ENCODE measurements around the gene CKS1B.

The CKS1B gene

DNA sequence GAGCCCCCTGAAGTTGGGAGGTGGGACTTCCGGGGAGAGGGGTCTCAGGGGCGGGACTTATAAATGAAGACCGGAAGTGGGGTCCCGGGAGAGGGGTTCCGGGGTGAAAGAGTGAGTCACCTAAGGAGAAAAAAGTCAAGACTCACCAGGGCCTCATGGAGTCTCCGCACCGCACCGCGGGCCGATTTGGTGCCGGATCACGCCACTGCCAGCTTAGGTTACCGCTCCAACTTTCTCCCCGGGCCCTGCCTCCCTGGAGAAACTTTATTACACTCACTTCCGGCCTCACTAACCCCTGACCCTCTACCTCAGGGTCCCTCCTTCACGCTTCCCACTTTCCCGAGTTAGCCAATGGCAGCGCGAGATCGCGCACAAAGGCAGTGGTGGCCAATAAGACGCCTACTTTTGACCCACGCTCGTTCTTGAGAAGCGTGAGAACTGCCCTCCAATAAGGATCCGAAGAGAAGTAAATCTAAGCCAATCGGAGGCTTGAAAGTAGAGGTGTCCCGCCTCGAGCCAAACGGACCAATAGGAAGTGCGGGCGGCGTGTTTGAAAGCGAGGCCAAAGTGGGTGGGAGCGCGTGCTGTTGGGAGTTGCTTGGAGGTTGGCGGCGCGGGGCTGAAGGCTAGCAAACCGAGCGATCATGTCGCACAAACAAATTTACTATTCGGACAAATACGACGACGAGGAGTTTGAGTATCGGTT is at the start of gene CKS1B:
TSS of gene CKS1B (plus strand) at position 580 of the 706 bp plus-strand sequence. CDS start at position 645, 65 bp downstream.
- DNase-seq, result peak; percentile 90 to 100 (median 97)

DNA sequence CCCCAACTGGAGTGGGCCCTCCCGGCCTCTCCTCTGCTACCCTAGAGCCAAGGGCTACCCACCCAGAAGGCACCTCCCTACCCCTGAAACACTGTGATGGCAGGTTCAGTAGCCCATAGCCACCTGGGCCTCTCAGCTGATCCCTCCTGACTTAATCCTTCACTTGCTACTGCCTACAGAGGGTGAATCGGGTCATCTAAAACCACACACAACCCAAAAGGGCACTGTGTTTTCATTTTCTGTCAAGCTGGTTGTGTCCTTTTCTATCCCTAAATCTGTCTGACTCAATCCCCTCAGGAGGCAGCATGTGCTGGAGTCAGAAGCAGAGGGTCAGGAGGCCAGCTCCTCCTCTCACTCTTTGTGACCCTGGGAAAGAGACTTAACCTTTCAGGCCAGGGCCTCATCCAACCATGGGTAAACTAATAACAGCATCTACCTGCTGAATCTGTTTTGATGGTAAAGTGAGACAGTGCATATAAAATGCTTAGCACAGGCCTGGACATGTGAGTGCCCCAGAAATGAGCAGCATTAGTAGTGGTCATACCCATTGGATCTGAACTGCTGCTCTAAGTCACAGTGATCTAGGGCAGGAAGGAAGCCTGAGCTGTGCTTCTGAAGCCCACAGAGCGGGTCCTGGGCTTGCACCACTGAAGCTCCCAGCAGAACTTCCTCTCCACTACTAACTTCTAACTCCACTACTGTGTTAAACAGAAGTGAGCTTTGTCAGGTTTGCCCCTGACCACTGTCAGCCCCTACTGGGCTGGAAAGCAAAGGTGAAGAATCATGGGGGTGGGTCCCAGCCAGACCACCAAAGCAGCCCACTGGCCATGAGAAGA is 48.9 kb upstream of the CKS1B start:
- no peak for DNase-seq

DNA sequence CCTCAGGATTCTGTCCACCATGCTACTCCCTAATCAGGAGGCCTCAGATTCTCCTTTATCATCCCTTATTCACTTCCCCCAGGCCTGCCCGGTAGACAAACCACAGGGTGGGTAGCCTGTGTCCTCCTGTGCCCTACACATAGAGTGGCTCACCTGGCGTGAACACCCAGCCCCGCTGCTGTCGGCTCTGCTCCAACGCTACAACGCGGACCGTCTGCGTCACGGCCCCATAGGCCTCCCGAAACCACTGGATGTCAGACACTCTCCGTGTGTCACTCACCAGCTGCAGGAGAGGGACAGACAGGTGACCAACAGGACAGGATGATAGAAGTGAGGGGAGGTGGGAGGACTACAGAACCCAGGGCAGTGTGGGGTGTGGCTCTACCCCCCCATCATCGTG is 48.3 kb upstream of the CKS1B start:
- DNase-seq, result no peak

DNA sequence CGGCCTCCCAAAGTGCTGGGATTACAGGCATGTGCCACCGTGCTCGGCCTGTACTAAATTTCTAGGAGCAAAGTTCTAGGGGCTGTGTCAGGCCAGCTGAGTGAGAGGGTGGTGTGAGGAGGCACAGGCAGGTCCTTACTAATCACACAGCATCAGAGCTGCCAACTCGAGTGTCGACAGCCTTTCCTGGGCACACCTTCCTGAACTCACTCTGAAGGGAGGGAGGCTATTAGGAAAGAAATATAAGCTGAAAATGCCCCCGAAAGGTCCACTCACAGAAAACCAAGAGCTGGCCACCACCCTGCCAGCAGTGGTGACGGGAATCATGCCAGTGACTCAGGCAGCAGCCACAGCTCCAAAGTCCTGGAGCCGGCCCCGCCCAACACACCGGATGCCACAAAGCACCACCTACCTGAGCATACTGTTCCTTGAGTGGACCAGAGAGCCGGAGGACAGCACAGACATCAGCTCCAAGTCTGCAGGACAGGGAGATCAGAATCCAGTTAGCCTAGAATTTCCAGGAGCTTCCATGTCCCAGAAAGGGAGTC is 42.5 kb upstream of the CKS1B start:
- no peak for DNase-seq

DNA sequence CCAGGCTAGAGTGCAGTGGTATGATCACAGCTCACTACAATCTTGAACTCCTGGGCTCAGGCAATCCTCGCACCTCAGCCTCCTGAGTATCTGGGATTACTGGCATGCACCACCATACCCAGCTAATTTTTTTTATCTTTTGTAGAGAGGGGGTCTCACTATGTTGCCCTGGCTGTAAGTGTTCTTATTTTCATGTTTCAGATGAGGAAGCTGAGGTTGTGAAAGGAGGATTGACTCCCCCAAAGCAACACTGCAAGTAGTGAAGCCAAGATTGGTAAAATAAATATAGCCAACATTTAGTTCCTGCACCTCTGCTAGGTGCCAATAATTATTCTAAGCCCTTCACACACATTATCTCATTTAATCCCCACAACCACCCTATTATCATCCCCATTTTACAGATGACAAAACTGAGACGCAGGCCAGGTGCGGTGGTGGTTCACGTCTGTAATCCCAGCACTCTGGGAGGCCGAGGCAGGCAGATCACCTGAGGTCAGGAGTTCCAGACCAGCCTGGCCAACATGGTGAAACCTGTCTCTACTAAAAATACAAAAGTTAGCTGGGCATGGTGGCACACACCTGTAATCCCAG is 40.0 kb upstream of the CKS1B start:
- no peak for DNase-seq

DNA sequence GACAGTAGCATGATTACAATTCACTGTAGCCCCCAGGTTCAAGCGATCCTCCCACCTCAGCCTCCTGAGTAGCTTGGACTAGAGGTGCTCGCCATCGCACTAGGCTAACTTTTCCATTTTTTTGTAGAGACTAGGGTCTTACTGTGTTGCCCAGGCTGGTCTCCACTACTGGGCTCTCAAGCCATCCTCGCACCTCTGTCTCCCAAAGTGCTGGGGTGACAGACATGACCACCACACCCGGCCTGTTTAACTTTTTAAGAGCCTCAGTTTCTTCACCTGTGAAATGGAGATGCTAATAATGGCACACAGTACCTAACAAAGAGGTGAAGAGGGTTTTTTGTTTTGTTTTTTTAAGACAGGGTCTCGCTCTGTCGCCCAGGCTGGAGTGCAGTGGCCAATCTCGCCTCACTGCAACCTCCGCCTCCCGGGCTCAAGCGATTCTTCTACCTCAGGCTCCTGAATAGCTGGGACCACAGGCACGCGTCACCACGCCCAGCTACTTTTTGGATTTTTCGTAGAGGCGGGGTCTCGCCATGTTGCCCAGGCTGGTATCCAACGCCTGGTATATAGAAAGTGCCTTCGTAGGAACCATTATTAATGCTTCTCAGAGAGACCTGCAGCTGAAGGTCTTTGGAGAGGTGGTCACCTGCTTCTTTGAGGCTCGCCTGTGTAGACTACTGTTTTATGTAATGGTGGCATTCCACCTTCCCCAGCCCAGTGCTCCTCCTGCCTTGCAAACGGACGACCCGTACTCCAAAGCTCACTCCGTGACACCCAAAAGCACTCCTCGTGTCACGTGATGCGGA is 38.5 kb upstream of the CKS1B start:
- no peak for DNase-seq

DNA sequence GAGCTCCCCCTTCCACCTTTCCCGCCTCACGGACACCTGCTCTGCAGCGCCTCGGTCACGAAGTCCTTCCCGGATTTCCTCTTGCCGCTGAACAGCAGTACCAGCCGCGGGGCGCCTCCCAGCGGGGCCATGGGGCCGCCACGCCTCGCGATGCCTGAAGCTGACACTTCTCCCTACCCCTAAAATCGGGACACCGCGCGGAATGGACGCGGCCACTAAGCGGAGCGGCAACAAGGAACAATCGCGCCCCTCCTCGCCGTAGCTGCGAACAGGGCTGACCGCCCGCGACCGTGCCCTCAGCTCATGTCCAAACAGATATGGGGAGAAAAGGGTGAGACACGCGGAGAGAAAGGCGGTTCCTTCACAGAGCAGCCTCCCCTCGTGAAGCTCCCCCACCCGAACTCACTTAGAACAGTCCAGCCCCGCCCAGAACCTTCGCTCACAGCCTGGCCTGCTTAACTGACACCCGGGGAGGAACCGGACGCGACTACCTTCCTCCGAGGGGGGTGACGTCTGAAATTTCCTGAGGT is 37.9 kb upstream of the CKS1B start, which contains the start of gene PMVK:
TSS of gene PMVK (minus strand) at position 165 of the 530 bp plus-strand sequence. CDS start at position 131, 34 bp downstream.
- peak; percentile 79 to 100 (median 94) for DNase-seq

DNA sequence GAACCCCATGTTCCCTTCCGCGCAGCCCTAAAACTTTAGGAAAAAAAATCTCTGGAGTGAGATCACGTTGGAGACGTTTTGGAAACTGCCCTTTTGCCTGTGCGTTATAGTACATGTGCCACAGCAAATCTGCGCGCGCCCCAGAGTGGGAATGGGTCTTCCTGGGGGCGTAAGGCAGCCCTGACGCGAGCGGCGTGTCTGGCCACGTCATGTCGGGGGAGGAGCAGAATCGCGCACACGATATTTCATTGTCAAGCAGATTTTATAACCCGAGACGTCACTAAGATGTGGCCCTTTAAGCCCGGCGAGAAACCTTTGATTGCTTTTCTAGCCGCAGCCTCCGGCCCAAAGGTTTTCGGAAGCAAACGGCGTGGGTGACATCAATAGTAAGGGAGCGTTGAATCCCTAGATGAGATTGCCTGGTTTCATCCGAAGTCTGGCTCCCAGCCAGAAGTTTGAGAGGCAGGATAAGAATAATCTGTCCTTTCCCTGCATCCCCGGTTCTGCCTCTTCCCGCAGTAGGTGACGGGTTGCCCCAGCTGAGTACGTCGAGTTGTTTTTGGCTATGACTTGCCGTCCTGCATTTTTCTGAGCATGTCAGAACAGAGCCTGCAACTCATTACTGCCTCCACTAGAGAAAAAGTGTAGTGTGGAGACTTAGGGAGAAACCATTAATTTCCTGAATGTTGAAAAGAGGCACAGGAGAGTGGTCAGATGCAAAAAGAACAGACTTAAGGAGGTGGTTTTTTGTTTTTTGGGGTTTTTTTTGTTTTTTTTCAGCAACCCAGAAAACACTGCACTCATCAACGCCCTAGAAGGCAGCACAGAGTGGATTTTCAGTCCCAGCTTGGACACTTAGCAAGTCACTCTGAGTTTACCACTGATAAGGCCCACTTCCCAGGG is 37.1 kb upstream of the CKS1B start:
- peak; percentile 70 to 100 (median 92) for DNase-seq

DNA sequence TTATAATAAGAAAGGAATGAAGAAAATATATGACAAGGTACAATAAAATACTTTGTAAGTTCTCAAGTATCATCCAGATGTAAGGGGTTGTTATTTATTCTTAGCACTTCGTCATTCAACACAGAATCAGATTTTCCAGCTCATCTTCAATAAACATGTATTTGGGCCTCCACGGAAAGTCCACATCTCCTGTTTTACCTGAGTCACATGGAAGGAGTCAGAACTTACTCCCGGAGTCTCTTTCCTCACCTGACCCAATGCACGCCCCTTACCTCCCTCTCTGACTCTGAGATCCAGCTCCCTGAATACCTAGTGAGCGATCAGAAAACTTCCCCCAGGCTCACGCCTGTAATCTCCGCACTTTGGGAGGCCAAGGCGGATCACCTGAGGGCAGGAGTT is 36.5 kb upstream of the CKS1B start:
- DNase-seq, result no peak

DNA sequence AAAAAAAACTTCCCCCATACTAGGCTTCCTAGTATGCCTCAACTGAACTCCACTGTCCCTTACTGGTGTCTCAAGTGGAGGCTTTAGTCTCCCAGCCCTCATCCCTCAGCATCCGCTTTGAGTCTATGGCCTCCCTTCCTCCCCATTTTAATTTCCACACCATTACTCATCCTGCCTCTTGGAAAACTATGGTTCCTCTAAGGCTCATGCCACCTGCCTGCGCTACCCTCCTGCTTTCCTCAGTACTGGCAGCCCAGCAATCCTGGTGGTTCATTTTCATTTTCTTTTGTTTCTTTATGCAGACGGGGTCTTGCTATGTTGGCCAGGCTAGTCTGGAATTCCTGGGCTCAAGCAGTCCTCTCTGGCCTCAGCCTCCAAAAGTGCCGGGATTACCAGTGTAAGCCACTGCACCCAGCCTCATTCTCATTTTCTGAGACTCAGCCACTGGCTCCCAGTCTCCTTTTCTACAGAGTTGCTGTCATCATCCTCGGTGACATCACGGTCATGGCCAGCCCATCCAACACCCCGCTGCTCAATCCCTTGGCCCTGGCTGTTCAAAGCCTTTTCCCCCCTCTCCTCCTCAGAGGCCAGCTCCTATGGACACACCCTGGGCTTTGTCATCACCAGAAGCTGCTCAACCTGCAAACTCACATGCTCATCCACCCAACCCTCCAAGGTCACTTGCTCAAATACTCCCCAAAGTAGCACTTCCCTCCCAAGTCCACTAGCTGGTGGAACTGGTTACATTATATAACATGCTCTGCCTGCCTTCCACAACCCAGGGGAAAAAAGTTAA is 35.7 kb upstream of the CKS1B start:
- DNase-seq, result no peak

DNA sequence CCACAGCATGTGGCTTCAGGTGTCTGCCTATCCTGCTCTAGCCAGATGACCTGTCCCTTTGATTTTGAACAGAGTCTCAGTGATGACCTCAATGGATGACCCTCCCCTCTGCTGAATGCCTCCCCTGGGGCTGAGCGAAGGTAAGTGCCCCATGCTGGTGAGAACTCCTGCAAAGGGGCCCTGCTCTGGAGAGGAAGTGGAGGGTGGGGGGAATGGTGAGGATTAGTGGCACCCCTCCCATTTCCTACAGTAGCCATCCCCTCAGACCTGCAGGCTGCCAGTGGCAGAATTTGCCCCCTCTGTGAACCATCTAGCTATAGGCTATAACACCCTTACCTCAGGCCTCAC is 34.3 kb upstream of the CKS1B start:
- no peak for DNase-seq

DNA sequence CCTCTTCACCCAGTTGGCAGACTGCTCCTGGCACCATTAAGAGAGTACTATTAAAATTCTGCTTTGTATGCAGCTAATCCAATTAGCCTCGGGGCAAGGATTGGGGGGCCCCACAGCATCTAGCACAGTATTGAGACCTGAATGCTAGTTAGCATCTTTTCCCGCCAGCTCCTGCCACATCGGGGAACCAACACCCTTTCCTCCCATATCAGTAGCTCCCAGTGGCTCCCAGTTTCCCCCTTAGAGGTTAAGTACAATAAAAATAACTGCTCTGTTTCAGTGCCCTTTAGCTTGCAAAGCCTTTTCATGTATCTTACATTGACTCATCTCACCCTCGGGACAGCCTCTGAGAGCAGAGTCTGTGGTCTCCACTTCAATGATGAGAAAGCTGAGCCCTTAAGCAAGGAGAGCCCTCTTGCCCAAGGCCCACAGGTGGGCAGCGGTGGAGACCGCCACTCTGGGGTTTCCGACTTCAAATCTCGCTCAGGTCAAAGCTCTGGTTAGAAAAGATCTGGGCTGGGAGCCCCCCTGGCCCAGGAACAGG is 33.8 kb upstream of the CKS1B start:
- peak in 3 of 51 donors; percentile 13 to 18 (median 16) for DNase-seq

DNA sequence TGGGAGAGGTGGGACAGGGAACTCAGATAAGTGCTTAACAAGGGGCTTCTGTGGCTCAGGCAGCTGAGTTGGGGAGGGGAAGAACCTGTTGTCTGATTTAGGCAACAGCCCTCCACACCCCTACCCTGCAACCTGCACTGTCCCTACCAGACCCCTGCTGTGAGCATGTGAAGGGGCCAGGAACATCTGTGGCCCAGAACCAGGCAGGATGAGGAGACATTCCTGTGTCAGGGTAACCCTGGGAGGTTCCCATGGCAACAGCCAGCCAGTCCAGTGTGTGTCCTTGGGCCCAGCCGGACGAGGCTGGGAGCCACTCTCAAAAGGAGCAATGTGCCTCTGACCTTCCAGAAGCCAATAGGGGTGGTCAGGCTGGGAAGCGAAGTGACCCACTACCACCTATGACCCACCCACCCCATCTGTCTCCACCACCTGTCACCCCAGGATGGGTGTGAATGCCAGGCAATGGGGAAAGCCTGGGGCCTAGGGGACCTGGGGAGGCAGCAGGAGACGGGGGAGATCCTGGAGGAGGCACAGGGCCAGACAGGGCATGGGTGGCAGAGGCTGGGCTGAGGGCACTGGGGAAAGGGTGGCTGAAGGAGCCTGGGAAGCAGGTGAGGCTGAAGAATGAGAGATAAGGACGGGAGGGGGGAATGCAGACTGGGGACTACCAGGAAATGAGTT is 33.0 kb upstream of the CKS1B start:
- DNase-seq, result peak in 31 of 51 donors; percentile 14 to 69 (median 35)

DNA sequence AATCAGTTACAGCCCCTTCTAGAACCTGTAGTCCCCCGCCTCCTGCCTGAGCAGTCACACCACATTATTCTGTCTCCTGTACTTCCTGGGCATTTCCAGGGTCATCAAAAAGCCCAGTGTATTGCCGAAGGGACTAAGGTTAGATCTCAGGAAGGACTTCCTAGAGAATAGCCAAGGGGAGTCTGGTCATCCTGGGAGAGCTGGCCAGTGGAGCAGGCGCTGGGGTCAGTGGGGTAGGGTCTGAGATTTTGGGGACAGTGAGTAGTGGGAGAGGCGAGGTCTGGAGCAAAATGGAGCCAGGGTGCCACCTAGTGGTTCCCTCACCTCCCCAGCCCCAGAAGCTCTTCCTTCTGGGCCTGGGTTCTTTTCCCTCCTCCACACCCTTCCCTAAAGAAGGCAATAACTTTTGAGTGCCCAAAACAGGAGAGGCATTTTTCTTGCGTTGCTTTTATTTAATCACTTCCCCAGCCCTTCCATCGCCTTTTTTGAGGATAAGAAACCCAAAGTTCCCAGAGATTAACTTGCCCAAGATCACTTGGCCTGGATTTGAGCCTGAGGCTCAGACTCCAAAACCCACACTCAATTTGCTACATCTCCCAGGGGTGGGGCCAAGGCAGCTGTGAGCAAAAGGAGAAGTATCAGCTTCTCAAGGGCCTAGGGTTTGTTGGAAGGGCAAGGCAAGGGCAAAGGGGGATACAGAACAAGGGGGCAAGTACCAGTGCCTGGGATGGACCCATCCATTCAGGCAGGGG is 30.7 kb upstream of the CKS1B start:
- DNase-seq, result peak in 11 of 51 donors; percentile 9 to 30 (median 18)

DNA sequence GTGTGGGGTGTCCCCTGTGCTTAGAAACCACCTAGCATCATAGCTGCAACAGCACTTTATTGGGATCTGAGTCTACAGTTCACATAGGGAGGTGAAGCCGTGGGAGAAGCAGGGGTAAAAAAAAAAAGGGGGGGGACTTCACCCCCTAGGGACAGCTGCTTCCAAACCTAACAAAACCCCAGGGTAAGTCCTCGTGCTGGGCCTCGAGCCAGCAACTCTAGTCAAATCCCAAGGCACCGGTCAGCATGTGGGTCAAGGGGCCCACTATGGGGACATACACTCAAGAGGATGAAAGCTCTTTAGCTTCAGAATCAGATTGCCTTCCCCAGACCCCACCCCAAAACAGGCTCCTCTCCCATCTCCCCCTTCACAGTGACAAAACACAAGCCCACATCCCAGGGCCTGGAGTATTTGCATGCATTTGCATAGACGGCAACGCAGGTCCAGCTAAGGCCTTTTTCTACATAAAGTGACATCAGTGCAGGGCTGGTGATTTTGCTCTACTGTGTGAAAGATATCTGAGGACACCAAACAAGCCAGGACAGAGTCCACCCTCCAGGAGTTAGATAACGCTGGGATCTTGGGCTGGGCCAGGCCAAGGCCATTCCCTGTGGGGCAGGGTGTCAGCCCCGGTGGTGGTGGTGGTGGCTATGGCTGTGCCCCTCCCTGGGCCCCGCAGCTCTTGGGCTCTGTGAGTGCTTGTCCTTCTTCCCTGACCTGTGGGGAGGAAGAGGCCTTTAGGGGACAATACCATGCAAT is 29.9 kb upstream of the CKS1B start:
- no peak for DNase-seq

DNA sequence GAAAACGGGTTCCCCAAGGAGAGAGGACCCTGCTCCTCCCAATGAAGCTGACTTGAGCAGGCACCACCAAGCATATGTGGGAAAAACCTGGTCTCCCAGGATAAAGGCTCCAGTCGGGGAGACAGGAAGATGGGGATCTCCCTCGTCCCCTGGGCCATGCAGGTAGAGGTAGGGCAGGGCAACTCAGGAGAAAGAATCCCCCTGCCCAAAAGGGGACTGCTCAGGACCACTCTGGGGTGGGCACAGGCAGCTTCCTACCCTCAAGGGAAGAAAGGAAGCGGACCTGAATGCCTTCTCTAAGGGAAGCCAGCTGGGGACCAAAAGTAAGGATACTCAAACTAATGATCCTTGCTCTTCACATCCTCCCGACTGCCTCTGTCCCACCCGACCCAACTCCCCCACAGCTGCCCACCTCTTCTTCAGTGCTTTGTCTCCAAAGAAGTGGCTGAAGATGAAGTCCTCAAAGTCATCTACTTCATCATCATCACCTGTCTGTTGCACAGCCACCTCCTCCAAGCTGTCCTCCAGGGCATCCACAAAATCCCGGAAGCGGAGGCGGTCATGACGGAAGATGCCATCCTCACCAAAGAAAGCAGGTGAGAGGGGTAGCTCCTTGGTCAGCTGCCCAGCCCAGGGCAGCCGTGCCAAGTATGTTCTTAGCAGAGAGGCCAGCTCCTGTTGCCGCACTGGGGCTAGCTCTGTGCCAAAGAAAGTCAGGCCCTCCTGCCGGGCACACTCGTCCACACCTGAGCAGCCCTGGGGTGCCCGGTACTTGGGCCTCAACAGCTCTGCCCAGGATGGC is 29.1 kb upstream of the CKS1B start:
- DNase-seq, result no peak

Measured in hypothalamus (tissue), 51 donors.